ENCODE results near the gene PHLDB2. TPM values are rescaled to one million over a fixed set of nuclear protein-coding genes. Genes with fewer than 3 reads are reported as not detected.

Gene PHLDB2
- total and polyA plus RNA-seq, 10 of the 15 experiments (the other 5 are each of a cell fraction or from before 2014, with no cell fraction given) = 0.03 to 0.67 (median 0.40) TPM

- no peak for TF ChIP-seq MAX (IDR thresholded peaks at IDR 0.05; ENCODE audit: low read depth, low read length)
- no peak for TF ChIP-seq POLR2AphosphoS2 (IDR thresholded peaks at IDR 0.05; ENCODE audit: low read depth, low read length)
- no peak for TF ChIP-seq PML (IDR thresholded peaks at IDR 0.05; ENCODE audit: low read length)
- no peak for TF ChIP-seq GATAD2B (conservative IDR thresholded peaks at IDR 0.05; ENCODE audit: low read depth)
- TF ChIP-seq CREB1 (IDR thresholded peaks at IDR 0.05; ENCODE audit: low read depth) = no peak
- no peak for TF ChIP-seq PAX5 (IDR thresholded peaks at IDR 0.05; ENCODE audit: borderline replicate concordance, low read depth, low read length)
- no peak for TF ChIP-seq WRNIP1 (IDR thresholded peaks at IDR 0.05; ENCODE audit: borderline replicate concordance, low read depth, low read length)
- TF ChIP-seq SKIL (IDR thresholded peaks at IDR 0.05; ENCODE audit: low read depth, poor library complexity, severe bottlenecking) = no peak
- TF ChIP-seq GABPA (IDR thresholded peaks at IDR 0.05; ENCODE audit: low read depth) = no peak
- TF ChIP-seq SMAD5 (IDR thresholded peaks at IDR 0.05; ENCODE audit: low read depth) = no peak
- TF ChIP-seq ATF3 (IDR thresholded peaks at IDR 0.05; ENCODE audit: borderline replicate concordance, extremely low read depth, low read depth, low read length) = no peak
Measured at GRCh38 chr3:111956449-111956848, 97.4 kb downstream of the PHLDB2 start (continued).
